ENCODE data around the gene KHSRP. TPM values are rescaled to one million over a fixed set of nuclear protein-coding genes. Genes with fewer than 3 reads are reported as not detected.

KHSRP gene
- total RNA-seq, 1 donor from 2014 or later: 175 TPM

DNA sequence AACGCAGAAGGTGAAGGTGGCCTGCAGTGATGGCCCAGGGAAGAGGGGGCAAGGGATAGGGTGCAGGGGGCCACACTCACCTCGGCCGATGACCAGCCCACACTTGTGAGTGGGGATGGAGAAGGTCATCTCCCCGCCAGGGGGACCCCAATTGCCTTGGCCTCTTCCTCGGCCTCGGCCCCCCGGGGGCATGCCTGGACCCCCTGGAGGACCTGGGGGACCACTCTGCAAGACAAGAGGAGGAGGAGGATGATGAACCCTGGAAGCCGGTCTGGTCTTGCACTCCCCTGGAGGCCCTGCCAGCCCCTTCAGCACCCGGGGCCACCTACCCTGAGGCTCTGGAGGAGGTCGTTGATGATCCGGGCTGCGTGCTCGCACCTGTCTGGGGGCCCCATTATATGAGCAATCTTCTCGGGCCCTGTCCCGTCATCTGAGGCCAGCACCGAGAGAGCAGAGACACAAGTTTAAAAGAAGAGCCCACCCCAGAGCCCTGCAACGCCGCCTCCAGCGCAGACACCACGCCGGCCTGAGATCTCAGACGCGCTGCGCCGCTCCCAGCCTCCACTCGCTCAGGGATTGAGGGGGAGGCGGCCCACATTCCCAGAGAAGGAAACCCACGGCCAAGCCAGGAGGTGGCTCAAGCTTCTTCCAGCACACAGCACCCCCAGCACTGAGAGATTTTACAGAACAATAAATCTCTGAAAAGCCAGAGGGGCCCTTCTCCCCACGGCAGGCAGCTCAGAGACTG lies 7.8 kb downstream of the KHSRP start:
- TF ChIP-seq, protein P1, sequence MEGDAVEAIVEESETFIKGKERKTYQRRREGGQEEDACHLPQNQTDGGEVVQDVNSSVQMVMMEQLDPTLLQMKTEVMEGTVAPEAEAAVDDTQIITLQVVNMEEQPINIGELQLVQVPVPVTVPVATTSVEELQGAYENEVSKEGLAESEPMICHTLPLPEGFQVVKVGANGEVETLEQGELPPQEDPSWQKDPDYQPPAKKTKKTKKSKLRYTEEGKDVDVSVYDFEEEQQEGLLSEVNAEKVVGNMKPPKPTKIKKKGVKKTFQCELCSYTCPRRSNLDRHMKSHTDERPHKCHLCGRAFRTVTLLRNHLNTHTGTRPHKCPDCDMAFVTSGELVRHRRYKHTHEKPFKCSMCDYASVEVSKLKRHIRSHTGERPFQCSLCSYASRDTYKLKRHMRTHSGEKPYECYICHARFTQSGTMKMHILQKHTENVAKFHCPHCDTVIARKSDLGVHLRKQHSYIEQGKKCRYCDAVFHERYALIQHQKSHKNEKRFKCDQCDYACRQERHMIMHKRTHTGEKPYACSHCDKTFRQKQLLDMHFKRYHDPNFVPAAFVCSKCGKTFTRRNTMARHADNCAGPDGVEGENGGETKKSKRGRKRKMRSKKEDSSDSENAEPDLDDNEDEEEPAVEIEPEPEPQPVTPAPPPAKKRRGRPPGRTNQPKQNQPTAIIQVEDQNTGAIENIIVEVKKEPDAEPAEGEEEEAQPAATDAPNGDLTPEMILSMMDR (IDR thresholded peaks at IDR 0.05; ENCODE audit: insufficient read depth, low read length, poor library complexity, severe bottlenecking): no peak
- peaks cover 4% of the 10 kb centered on the region for H3K36me3 ChIP-seq (ENCODE audit: control insufficient read depth, insufficient read depth, low read length)
- no peak for DNase-seq (ENCODE audit: low read depth)

DNA sequence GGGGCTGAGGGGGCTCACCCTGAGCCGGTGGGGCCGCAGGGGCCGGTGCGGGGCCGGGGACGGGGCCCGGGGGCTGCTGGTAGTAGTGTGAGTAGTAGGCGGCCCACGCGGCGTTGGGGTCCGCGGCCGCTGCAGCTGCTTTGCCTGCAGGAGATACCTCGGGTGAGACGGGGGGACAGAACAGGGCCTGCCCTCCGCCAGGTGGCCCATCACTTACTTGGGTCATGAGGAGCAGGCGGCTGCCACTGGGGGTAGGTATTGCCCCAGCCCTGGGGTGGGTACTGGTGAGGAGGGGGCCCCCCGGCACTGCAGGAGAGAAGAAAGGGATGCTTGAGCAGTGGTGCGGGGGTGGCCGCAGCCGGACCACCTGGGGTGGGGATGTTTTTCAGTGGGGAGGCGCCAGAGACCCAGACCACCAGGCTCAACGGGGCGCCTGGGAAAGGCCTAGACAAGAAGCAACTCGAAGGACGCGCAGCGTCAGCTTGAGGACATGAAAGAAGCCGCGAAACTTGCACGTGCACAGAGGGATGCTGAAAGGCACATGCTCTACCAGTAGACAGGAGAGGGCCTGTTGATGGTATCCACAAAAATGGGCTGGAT lies 8.9 kb downstream of the KHSRP start:
- no peak overlapping the region for H3K4me3 ChIP-seq (ENCODE audit: low read depth, low read length)
- H3K36me3 ChIP-seq (ENCODE audit: control insufficient read depth, insufficient read depth, low read length): peaks cover 4% of the 10 kb centered on the region
- no peaks in the 10 kb centered on the region for H3K27me3 ChIP-seq (ENCODE audit: control insufficient read depth, insufficient read depth, low read length)
- TF ChIP-seq, protein P1 (IDR thresholded peaks at IDR 0.05; ENCODE audit: insufficient read depth, low read length, poor library complexity, severe bottlenecking): no peak
- DNase-seq (ENCODE audit: low read depth): no peak

More for the DNA sequence above, 7.8 kb downstream of the KHSRP start:
- Histone ChIP-seq H3K27me3 (ENCODE audit: control insufficient read depth, insufficient read depth, low read length) (no peaks in the 10 kb centered on the region), H3K4me3 (ENCODE audit: low read depth, low read length) (no peak overlapping the region)

DNA sequence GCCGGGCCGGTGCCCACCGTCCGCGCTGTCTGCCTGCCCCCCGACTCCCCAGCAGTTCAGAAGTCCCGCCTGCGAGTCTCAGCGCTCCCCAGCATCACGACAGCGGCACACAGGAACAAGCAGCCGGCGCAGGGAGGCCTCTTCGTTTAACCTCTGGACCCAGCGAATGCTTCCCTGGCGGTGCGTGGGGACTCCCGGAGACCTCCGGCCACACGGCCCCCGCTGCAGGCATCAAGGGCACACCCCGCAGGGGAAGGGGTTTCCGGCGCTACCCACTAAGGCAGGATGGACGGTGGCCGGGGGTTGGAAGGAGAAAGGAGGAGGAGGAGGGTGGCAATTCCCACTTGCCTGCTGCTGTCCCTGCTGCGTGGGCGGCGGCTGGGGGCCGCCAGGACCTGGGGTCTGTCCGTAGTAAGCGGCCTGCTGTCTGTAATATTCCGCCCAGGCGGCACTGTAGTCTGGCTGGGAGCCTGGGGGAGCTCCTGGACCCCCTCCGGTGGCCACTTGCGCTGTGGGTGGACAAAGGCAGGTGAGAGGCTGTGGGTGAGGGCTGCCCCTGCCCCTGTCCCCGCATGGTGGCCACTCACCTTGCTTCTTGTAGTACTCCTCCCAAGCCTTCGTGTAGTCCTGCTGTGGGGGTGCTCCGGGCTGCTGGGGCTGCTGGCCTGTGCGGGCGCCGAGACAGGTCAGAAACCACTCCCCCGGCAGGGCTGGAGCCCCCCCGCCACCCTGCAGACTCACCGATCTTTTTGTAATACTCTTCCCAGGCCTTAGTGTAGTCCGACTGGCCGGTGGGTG lies 9.6 kb downstream of the KHSRP start:
- DNase-seq (ENCODE audit: low read depth): no peak
- Histone ChIP-seq H3K36me3 (ENCODE audit: control insufficient read depth, insufficient read depth, low read length) (peaks cover 4% of the 10 kb centered on the region), H3K27me3 (ENCODE audit: control insufficient read depth, insufficient read depth, low read length) (no peaks in the 10 kb centered on the region), H3K4me3 (ENCODE audit: low read depth, low read length) (no peak overlapping the region)
- TF ChIP-seq, protein P1 (IDR thresholded peaks at IDR 0.05; ENCODE audit: insufficient read depth, low read length, poor library complexity, severe bottlenecking): no peak

DNA sequence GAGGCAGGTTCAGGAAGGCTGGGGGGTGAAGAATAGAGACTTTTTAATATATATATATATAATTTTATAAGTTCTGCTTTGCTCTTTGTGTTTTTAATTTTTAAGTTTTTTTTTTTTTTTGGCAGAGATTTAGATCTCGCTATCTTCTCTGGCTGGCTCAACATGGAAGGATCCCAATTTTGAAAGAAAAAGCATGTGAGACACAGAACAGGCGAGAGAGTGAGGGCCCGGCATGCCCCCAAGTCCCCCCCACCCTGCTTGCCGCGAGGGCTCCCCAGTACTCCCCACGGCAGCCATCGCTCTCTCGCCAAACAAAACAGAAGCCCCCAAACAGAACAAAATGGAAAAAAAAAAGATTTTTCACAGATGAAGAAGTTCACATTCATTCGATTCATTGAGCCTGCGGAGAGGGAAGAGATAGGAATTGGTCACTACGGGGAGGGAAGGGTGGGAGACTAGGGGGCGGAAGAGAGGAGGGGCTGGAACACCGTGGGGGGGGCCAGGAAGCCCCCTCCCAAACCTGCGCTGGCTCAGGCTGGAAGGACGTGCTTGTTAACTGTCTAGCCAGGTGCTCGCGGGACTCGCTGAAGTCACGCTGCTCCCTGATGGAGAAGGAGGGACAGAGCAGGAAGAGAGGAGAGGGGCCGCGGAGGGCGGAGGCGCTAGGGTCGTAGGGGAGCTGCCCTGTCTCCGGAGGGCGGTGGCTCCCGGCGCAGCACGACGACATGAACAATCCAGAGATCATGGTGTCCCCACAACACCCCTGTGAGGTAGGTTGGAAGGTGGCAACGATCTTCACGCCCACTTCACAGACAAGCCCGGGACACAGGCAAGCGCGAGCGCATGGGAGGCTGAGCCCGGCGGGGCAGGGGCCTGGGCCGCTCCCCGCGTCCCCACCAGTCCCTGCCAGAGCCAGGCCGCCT lies 10.6 kb downstream of the KHSRP start:
- no peak overlapping the region for H3K4me3 ChIP-seq (ENCODE audit: low read depth, low read length)
- no peak for DNase-seq (ENCODE audit: low read depth)
- H3K36me3 ChIP-seq (ENCODE audit: control insufficient read depth, insufficient read depth, low read length): peaks cover 4% of the 10 kb centered on the region
- TF ChIP-seq, protein P1 (IDR thresholded peaks at IDR 0.05; ENCODE audit: insufficient read depth, low read length, poor library complexity, severe bottlenecking): no peak
- no peaks in the 10 kb centered on the region for H3K27me3 ChIP-seq (ENCODE audit: control insufficient read depth, insufficient read depth, low read length)

DNA sequence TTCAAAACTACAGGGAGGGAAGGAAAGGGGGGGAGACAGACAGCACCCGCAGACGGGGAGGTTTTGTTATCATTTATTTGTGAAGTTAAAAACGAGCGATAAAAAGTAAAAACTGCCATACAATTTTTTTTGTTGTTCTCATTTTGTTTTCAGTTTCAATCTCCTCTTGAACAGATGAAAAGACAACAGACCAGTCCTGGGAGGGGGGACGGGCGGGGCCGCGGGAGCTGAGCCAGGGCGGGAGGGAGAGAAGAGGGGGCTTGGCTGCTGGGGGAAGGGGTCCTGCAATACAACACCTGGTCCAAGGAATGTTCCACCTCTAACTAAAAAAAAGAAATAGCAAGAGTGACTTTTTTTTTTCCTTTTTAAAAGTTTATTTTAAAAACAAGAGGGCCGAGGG lies 11.3 kb downstream of the KHSRP start:
- DNase-seq (ENCODE audit: low read depth): no peak
- H3K27me3 ChIP-seq (ENCODE audit: control insufficient read depth, insufficient read depth, low read length): no peaks in the 10 kb centered on the region
- TF ChIP-seq, protein P1 (IDR thresholded peaks at IDR 0.05; ENCODE audit: insufficient read depth, low read length, poor library complexity, severe bottlenecking): no peak
- peaks cover 4% of the 10 kb centered on the region for H3K36me3 ChIP-seq (ENCODE audit: control insufficient read depth, insufficient read depth, low read length)
- no peak overlapping the region for H3K4me3 ChIP-seq (ENCODE audit: low read depth, low read length)
